Muscle layer of duodenum (tissue), 2 donors: ENCODE measurements around the gene ULK4.
"Not testable (repeated sequence)": the region's sequence is repeated elsewhere in the genome, so short reads cannot be mapped to it uniquely, and the experiment has no call there.

Experiments
- H3K27ac ChIP-seq: one replicate; pipeline ENCODE4 v1.7.0; 2013; ENCODE audit warnings: mild to moderate bottlenecking, low read length
- H3K27me3 ChIP-seq: one replicate; pipeline ENCODE4 v1.7.0; 2013; ENCODE audit warnings: low read depth, mild to moderate bottlenecking, control low read depth, low read length
- H3K36me3 ChIP-seq, 2 donors: one replicate each; pipeline ENCODE4 v1.7.0; 2013; ENCODE audit warnings: low read length in 2 of 2, control low read depth in 1 of 2, mild to moderate bottlenecking in 1 of 2; ENCODE audit not compliant: insufficient read depth in 2 of 2, control insufficient read depth in 1 of 2
- H3K4me1 ChIP-seq, 2 donors: one replicate each; pipeline ENCODE4 v1.7.0; 2013; ENCODE audit warnings: low read length in 2 of 2, mild to moderate bottlenecking in 2 of 2, control low read depth in 1 of 2, moderate library complexity in 1 of 2; ENCODE audit not compliant: insufficient read depth in 2 of 2, control insufficient read depth in 1 of 2
- H3K4me3 ChIP-seq, 2 donors: one replicate each; pipeline ENCODE4 v1.7.0; 2013; ENCODE audit warnings: low read length in 2 of 2, low read depth in 1 of 2, mild to moderate bottlenecking in 1 of 2
- H3K9me3 ChIP-seq, 2 donors: one replicate each; pipeline ENCODE4 v1.7.0; 2013; ENCODE audit warnings: low read length in 2 of 2, control low read depth in 1 of 2, mild to moderate bottlenecking in 1 of 2; ENCODE audit not compliant: control insufficient read depth in 1 of 2
- donor health status: healthy.

The ULK4 gene

GRCh38 chr3:41682996-41683395, 278.9 kb downstream of the ULK4 start:
- no peak overlapping the region for H3K4me3 ChIP-seq
- H3K9me3 ChIP-seq = no peaks in the 10 kb centered on the region
- H3K36me3 ChIP-seq = no peaks in the 10 kb centered on the region
- no peak overlapping the region for H3K27ac ChIP-seq
- H3K4me1 ChIP-seq = no peaks in the 10 kb centered on the region
- H3K27me3 ChIP-seq = no peaks in the 10 kb centered on the region

GRCh38 chr3:41682382-41682781, 279.5 kb downstream of the ULK4 start:
- H3K27me3 ChIP-seq = no peaks in the 10 kb centered on the region
- no peaks in the 10 kb centered on the region for H3K9me3 ChIP-seq
- no peaks in the 10 kb centered on the region for H3K36me3 ChIP-seq
- H3K27ac ChIP-seq = no peak overlapping the region
- H3K4me1 ChIP-seq = no peaks in the 10 kb centered on the region
- H3K4me3 ChIP-seq = no peak overlapping the region

GRCh38 chr3:41681479-41681878, 280.4 kb downstream of the ULK4 start:
- H3K27ac ChIP-seq = no peak overlapping the region
- no peaks in the 10 kb centered on the region for H3K27me3 ChIP-seq
- no peaks in the 10 kb centered on the region for H3K4me1 ChIP-seq
- H3K4me3 ChIP-seq = no peak overlapping the region
- no peaks in the 10 kb centered on the region for H3K36me3 ChIP-seq
- H3K9me3 ChIP-seq = no peaks in the 10 kb centered on the region

- Histone ChIP-seq H3K4me3 (no peak overlapping the region), H3K36me3 (no peaks in the 10 kb centered on the region), H3K4me1 (no peaks in the 10 kb centered on the region), H3K27me3 (no peaks in the 10 kb centered on the region), H3K9me3 (no peaks in the 10 kb centered on the region), H3K27ac (no peak overlapping the region)
Observed at GRCh38 chr3:41679374-41679773, 282.5 kb downstream of the ULK4 start.

GRCh38 chr3:41675102-41675501, 286.8 kb downstream of the ULK4 start:
- H3K36me3 ChIP-seq, H3K4me3 ChIP-seq, H3K27ac ChIP-seq, H3K4me1 ChIP-seq, H3K27me3 ChIP-seq, H3K9me3 ChIP-seq: not testable (repeated sequence)

- no peak overlapping the region for H3K4me3 ChIP-seq
- H3K9me3 ChIP-seq = peaks cover 0 to 4% of the 10 kb centered on the region in 2 donors
- H3K27me3 ChIP-seq = no peaks in the 10 kb centered on the region
- no peaks in the 10 kb centered on the region for H3K4me1 ChIP-seq
- H3K36me3 ChIP-seq = no peaks in the 10 kb centered on the region
- no peak overlapping the region for H3K27ac ChIP-seq
Observed at GRCh38 chr3:41674449-41674848, 287.5 kb downstream of the ULK4 start.

- peaks cover 0 to 4% of the 10 kb centered on the region in 2 donors for H3K9me3 ChIP-seq
- H3K36me3 ChIP-seq = no peaks in the 10 kb centered on the region
- no peak overlapping the region for H3K4me3 ChIP-seq
Observed at GRCh38 chr3:41673650-41674049, 288.3 kb downstream of the ULK4 start.

GRCh38 chr3:41668379-41668778, 293.5 kb downstream of the ULK4 start:
- Histone ChIP-seq H3K4me1 (no peaks in the 10 kb centered on the region), H3K27me3 (no peaks in the 10 kb centered on the region), H3K4me3 (no peak overlapping the region), H3K27ac (no peak overlapping the region), H3K36me3 (peaks cover 7 to 11% of the 10 kb centered on the region in 2 donors), H3K9me3 (peaks cover 4 to 12% of the 10 kb centered on the region in 2 donors)

More at GRCh38 chr3:41673650-41674049, 288.3 kb downstream of the ULK4 start:
- H3K4me1 ChIP-seq = no peaks in the 10 kb centered on the region
- H3K27ac ChIP-seq = no peak overlapping the region
- H3K27me3 ChIP-seq = no peaks in the 10 kb centered on the region

GRCh38 chr3:41662288-41662687, 299.6 kb downstream of the ULK4 start:
- no peak overlapping the region for H3K27ac ChIP-seq
- H3K27me3 ChIP-seq = no peaks in the 10 kb centered on the region
- H3K36me3 ChIP-seq = peaks cover 9 to 12% of the 10 kb centered on the region in 2 donors
- H3K9me3 ChIP-seq = peaks cover 0 to 12% of the 10 kb centered on the region in 2 donors
- no peak overlapping the region for H3K4me3 ChIP-seq
- H3K4me1 ChIP-seq = no peaks in the 10 kb centered on the region

- no peak overlapping the region for H3K4me3 ChIP-seq
- no peaks in the 10 kb centered on the region for H3K4me1 ChIP-seq
- no peaks in the 10 kb centered on the region for H3K27me3 ChIP-seq
- peaks cover 9 to 12% of the 10 kb centered on the region in 2 donors for H3K36me3 ChIP-seq
- peaks cover 0 to 12% of the 10 kb centered on the region in 2 donors for H3K9me3 ChIP-seq
- H3K27ac ChIP-seq = no peak overlapping the region
Observed at GRCh38 chr3:41661796-41662195, 300.1 kb downstream of the ULK4 start.

GRCh38 chr3:41660510-41660909, 301.4 kb downstream of the ULK4 start:
- Histone ChIP-seq H3K36me3 (peaks cover 0 to 5% of the 10 kb centered on the region in 2 donors), H3K4me3 (no peak overlapping the region), H3K27me3 (no peaks in the 10 kb centered on the region), H3K4me1 (no peaks in the 10 kb centered on the region), H3K27ac (no peak overlapping the region), H3K9me3 (peaks cover 0 to 6% of the 10 kb centered on the region in 2 donors)

GRCh38 chr3:41653571-41654239, 308.2 kb downstream of the ULK4 start:
- H3K4me1 ChIP-seq = peaks cover 0 to 11% of the 10 kb centered on the region in 2 donors
- no peak overlapping the region for H3K4me3 ChIP-seq
- no peaks in the 10 kb centered on the region for H3K27me3 ChIP-seq
- no peak overlapping the region for H3K27ac ChIP-seq
- H3K36me3 ChIP-seq = no peaks in the 10 kb centered on the region
- no peaks in the 10 kb centered on the region for H3K9me3 ChIP-seq
